ENCODE measurements around the gene MAD1L1. TPM values are rescaled to one million over a fixed set of nuclear protein-coding genes. Genes with fewer than 3 reads are reported as not detected.

The MAD1L1 gene
- total and polyA plus RNA-seq, 2 of the 13 experiments (the other 11 are each of a cell fraction or from before 2014, with no cell fraction given): 17.4 to 64.7 TPM

DNA sequence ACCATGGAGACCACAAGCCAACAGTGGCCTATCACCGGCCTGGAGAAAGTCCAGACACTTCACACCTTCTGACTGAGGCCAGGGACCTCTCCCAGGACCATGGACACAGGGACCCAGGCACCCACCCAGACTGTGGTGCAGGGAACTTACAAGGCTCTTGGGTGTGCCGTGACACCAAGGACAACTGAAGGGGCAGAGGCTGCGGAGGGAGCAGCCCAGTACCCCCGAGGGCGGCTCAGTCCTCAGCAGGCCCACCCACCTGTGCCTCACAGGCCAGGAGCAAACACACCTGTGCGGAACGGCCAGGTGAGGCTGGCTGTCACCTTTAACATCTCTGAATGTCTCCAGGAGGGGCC lies 182.3 kb downstream of the MAD1L1 start:
- no peaks in the 10 kb centered on the region for H4K20me1 ChIP-seq (ENCODE audit: insufficient read depth, low read length)
- no peak overlapping the region for H2AFZ ChIP-seq (ENCODE audit: low read length)
- H3K27me3 ChIP-seq (ENCODE audit: control insufficient read depth in 1 of 2, insufficient read depth in 2 of 2, low read length in 2 of 2): no peaks in the 10 kb centered on the region
- no peak for DNase-seq (ENCODE audit: low spot score)
- H3K9ac ChIP-seq (ENCODE audit: insufficient read depth, low read depth, low read length): no peak overlapping the region
- H3K4me2 ChIP-seq (ENCODE audit: low read depth, low read length): no peak overlapping the region
- BruUV-seq (replicated peaks): no TSS peak
- in situ Hi-C loops (cut with HindIII; ENCODE audit: extremely low pct_ligation_motif_present, low pct_unique_long_range_greater_than_20kb) (no loop called here), intact Hi-C loops (cut with micrococcal nuclease; ENCODE audit: unreplicated experiment) (no loop called here)
- ATAC-seq: no peak
- WGBS (ENCODE audit: low lambda C conversion rate): 100% methylated on average over 4 of the region's 7 CpGs
- no peak for FAIRE-seq
- ChIA-PET POLR2A (no interaction called here), CTCF (ENCODE audit: low intra/inter-chr PET ratio, low total read pairs) (no interaction called here)
- H3K79me2 ChIP-seq (ENCODE audit: insufficient read depth, low read length): no peaks in the 10 kb centered on the region
- H3K36me3 ChIP-seq (replicated peaks in 1 of 2; ENCODE audit: control insufficient read depth in 1 of 2, insufficient read depth in 2 of 2, low read length in 2 of 2): peaks cover 0 to 3% of the 10 kb centered on the region in 2 experiments; a peak in 3 of 5 replicates
- H3K27ac ChIP-seq (ENCODE audit: extremely low read length, insufficient read depth, low read length): no peak overlapping the region
- no peaks in the 10 kb centered on the region for H3K4me1 ChIP-seq (ENCODE audit: insufficient read depth, low read length)
- TF ChIP-seq CENPT (CRISPR knock-in tag; IDR thresholded peaks at IDR 0.05; ENCODE audit: low read depth): no peak
- no peak for TF ChIP-seq YEATS4 (CRISPR knock-in tag; IDR thresholded peaks at IDR 0.05; ENCODE audit: borderline replicate concordance)
- no peak for TF ChIP-seq MAFG (CRISPR knock-in tag; IDR thresholded peaks at IDR 0.05)
- no peak for TF ChIP-seq SKI (IDR thresholded peaks at IDR 0.05; ENCODE audit: partially characterized antibody)
- TF ChIP-seq ZSCAN22 (CRISPR knock-in tag; IDR thresholded peaks at IDR 0.05): no peak
- no peak for TF ChIP-seq ZNF33B (CRISPR knock-in tag; IDR thresholded peaks at IDR 0.05)
- TF ChIP-seq KLF16 (CRISPR knock-in tag; IDR thresholded peaks at IDR 0.05): no peak
- TF ChIP-seq ZNF296 (CRISPR knock-in tag; conservative IDR thresholded peaks at IDR 0.05): no peak
- TF ChIP-seq ARNTL (CRISPR knock-in tag; IDR thresholded peaks at IDR 0.05): no peak
- TF ChIP-seq, protein P1, sequence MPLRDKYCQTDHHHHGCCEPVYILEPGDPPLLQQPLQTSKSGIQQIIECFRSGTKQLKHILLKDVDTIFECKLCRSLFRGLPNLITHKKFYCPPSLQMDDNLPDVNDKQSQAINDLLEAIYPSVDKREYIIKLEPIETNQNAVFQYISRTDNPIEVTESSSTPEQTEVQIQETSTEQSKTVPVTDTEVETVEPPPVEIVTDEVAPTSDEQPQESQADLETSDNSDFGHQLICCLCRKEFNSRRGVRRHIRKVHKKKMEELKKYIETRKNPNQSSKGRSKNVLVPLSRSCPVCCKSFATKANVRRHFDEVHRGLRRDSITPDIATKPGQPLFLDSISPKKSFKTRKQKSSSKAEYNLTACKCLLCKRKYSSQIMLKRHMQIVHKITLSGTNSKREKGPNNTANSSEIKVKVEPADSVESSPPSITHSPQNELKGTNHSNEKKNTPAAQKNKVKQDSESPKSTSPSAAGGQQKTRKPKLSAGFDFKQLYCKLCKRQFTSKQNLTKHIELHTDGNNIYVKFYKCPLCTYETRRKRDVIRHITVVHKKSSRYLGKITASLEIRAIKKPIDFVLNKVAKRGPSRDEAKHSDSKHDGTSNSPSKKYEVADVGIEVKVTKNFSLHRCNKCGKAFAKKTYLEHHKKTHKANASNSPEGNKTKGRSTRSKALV (CRISPR knock-in tag; IDR thresholded peaks at IDR 0.05): no peak
- no peak for TF ChIP-seq ZNF430 (CRISPR knock-in tag; IDR thresholded peaks at IDR 0.05)
- no peak for TF ChIP-seq SP2 (CRISPR knock-in tag; IDR thresholded peaks at IDR 0.05)
- TF ChIP-seq NR2F1 (CRISPR knock-in tag; IDR thresholded peaks at IDR 0.05): no peak
- TF ChIP-seq, protein P2, sequence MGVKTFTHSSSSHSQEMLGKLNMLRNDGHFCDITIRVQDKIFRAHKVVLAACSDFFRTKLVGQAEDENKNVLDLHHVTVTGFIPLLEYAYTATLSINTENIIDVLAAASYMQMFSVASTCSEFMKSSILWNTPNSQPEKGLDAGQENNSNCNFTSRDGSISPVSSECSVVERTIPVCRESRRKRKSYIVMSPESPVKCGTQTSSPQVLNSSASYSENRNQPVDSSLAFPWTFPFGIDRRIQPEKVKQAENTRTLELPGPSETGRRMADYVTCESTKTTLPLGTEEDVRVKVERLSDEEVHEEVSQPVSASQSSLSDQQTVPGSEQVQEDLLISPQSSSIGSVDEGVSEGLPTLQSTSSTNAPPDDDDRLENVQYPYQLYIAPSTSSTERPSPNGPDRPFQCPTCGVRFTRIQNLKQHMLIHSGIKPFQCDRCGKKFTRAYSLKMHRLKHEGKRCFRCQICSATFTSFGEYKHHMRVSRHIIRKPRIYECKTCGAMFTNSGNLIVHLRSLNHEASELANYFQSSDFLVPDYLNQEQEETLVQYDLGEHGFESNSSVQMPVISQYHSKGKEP (CRISPR knock-in tag; IDR thresholded peaks at IDR 0.05): no peak
- no peak for TF ChIP-seq ZZZ3 (CRISPR knock-in tag; IDR thresholded peaks at IDR 0.05; ENCODE audit: borderline replicate concordance)
- no peak for TF ChIP-seq HNRNPH1 (optimal IDR thresholded peaks at IDR 0.05; ENCODE audit: low read depth, low read length)
- TF ChIP-seq FOXJ3 (CRISPR knock-in tag; IDR thresholded peaks at IDR 0.05; ENCODE audit: borderline replicate concordance): no peak
- no peak for TF ChIP-seq ZNF781 (CRISPR knock-in tag; IDR thresholded peaks at IDR 0.05; ENCODE audit: borderline replicate concordance, not compliant biosample characterization)
- TF ChIP-seq, protein P3, sequence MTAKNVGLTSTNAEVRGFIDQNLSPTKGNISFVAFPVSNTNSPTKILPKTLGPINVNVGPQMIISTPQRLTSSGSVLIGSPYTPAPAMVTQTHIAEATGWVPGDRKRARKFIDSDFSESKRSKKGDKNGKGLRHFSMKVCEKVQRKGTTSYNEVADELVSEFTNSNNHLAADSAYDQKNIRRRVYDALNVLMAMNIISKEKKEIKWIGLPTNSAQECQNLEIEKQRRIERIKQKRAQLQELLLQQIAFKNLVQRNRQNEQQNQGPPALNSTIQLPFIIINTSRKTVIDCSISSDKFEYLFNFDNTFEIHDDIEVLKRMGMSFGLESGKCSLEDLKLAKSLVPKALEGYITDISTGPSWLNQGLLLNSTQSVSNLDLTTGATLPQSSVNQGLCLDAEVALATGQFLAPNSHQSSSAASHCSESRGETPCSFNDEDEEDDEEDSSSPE (CRISPR knock-in tag; IDR thresholded peaks at IDR 0.05): no peak
- no peak overlapping the region for H3K4me3 ChIP-seq (replicated peaks in 1 of 3; ENCODE audit: insufficient read depth in 1 of 3, low read depth in 2 of 3, low read length in 3 of 3)
- no peaks in the 10 kb centered on the region for H3K9me3 ChIP-seq (ENCODE audit: low read length)

Measured in HepG2 (cell line).